GM12873 (cell line): ENCODE results near the gene SLC15A3.

ENCODE experiments used
- TF ChIP-seq, protein P1 (sequence below): IDR thresholded peaks from 2 replicates; pipeline ENCODE4 v1.5.1; 2012; ENCODE audit warnings: low read depth, mild to moderate bottlenecking, moderate library complexity, low read length, control low read depth; ENCODE audit not compliant: insufficient read depth; ENCODE audit errors: missing control alignments

The SLC15A3 gene

DNA sequence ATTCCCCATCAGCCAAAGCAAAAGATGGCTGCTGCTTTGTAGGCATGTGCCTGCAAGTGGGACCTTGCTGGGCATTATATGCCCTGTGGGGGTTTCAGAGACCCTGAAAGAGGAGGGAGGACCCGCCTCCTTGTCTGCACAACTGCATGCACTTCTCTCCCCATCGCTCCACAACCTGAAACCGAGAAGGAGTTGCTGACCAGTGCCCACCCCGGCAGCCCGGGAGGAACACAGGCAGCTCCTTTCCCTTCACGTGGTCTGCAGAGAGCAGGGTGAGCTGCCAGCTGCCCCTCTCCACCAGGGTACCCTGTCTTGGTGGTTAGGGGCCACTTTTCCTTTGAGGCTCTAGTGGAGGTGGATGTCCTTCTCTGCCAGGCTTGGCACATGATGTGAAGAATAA, 29.1 kb downstream of the SLC15A3 start:
- TF ChIP-seq, protein P1, sequence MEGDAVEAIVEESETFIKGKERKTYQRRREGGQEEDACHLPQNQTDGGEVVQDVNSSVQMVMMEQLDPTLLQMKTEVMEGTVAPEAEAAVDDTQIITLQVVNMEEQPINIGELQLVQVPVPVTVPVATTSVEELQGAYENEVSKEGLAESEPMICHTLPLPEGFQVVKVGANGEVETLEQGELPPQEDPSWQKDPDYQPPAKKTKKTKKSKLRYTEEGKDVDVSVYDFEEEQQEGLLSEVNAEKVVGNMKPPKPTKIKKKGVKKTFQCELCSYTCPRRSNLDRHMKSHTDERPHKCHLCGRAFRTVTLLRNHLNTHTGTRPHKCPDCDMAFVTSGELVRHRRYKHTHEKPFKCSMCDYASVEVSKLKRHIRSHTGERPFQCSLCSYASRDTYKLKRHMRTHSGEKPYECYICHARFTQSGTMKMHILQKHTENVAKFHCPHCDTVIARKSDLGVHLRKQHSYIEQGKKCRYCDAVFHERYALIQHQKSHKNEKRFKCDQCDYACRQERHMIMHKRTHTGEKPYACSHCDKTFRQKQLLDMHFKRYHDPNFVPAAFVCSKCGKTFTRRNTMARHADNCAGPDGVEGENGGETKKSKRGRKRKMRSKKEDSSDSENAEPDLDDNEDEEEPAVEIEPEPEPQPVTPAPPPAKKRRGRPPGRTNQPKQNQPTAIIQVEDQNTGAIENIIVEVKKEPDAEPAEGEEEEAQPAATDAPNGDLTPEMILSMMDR = no peak

DNA sequence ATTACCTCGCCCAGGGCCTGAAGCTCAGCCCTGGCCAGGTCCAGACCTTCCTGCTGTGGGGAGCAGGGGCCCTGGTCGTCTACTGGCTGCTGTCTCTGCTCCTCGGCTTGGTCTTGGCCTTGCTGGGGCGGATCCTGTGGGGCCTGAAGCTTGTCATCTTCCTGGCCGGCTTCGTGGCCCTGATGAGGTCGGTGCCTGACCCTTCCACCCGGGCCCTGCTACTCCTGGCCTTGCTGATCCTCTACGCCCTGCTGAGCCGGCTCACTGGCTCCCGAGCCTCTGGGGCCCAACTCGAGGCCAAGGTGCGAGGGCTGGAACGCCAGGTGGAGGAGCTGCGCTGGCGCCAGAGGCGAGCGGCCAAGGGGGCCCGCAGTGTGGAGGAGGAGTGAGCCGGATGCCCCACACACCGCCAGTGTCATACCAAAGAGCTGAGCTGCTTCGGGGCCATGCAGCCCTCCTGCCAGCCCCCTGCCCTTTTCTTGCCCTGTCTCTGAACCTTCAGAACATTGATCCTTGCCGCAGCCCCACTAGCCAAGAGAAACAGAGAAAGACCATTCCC, 30.1 kb downstream of the SLC15A3 start:
- TF ChIP-seq, protein P1 = no peak

DNA sequence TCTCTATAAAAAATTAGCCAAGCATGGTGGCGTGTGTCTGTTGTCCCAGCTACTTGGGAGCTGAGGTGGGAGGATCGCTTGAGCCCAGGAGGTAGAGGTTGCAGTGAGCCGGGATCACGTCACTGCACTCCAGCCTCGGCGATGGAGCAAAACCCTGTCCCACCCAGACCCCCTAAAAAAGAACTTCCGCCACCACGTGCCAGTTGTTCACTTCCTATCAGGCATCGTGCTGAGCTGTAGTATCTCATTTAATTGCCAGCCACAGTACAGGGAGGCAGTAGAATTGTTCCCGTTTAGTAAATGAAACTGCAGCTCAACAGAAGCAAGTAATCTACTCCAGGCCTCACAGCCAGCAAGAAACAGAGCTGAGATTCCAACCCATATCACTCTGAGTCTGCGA, 30.7 kb downstream of the SLC15A3 start:
- TF ChIP-seq, protein P1 = no peak

DNA sequence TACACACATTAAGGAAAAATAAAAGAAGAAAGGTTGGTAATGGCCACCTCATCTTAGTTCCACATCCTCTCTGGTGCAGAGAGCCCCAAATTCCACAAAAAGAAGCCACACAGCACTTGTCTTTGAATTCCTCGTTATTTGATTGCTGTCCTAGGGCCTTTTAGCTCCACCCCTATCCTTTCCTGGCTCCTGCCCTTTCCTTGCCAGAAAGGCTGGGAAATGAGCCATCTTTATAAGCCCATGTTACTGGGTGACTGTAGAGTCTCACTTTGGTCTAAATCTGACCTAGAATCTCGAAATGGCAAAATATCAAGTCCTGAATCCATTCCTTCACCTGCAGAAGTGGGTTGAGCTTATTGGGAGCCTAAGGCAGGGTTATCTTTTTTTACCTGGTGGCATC, 32.0 kb downstream of the SLC15A3 start:
- TF ChIP-seq, protein P1 = no peak

DNA sequence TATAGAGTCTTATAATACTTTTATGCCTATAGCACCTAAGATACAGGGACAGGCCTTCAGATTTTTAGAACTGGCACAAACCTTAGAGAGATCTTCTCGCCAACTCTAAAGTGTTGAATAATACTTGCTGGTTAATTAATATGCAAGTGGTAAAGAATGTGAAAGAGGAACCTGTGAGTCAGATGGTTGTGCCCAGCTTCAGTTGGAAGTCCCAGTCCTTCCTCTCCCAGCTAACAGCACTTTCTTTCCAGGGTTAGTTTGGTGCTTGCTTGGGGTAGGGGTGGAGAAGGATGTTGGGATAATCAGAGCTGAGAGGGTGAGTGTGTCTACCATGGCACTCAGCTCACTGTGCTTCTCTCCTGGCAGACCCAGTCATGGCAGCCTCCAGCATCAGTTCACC, 32.7 kb downstream of the SLC15A3 start:
- TF ChIP-seq, protein P1 = no peak

DNA sequence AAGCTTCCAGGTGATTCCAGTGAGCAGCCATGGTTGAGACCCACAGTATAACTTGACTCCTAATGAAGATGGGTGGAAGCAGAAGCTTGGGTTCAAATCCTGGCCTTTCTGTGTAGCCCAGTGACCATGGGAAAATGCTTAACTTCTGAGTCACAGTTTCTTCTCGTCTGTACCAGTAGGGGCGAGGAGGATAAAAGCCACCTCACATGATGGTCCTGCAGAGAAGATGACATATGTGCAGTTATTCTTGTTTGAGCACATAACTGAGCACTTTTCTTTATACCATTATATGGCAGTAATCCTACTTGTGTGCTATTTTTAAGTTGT, 33.1 kb downstream of the SLC15A3 start:
- TF ChIP-seq, protein P1 = no peak

DNA sequence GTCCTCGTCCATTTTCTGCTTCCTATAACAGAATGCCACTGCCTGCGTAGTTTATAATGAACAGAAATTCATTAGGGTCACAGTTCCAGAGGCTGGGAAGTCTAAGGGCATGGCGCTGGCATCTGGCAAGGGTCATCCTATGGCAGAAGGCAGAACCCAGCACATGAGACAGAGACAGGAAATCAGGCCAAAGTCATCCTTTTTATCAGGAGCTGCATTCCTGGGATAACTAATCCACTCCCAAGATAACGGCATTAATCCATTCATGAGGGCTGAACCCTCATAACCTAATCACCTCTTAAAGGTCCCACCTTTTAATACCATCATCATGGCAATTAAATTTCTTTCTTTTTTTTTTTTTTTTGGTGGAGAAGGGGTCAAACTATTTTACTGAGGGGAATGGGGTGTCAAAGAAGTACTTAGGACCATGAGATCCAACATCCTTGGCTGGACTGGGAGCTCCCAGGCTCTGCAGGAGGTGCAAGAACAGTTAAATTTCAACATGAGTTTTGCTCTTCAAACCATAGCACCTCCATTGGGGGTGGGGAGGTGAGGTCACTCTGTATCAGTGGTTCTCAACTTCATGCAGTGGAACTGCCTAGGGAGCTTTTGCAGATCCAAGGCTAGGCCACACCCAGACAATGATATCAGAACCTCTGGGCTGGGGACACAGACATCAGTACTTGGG, 33.6 kb downstream of the SLC15A3 start:
- TF ChIP-seq, protein P1 = no peak

DNA sequence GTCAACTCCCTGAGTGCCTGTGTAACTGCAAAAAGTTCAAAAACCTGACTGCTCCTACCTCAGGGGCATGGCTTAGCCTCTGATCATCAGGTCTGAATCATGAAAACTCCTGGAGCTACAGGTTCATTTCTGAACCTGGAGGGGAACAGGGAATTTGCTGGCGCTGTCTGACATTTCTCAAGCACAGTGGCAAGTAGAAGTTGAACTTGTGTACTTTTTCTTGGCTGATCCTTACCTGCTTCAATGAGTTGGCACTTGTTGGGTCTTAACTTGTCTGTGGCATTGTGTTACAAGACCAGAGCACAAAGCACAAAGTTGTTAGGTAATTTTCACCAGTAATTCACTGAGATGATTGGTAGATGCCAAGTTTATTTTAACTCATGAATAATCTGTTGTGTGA, 34.7 kb downstream of the SLC15A3 start:
- TF ChIP-seq, protein P1 = no peak
